Panc1 (cell line): Measurements from ENCODE around the gene ABHD16B. TPM values are rescaled to one million over a fixed set of nuclear protein-coding genes. Genes with fewer than 3 reads are reported as not detected.

Source experiments
- ATAC-seq: fragments of 200-7000 bp; cut with Tn5 transposase; 2 replicates; pipeline ENCODE4 v1.9.1; 2020; ENCODE audit warnings: mild to moderate bottlenecking, moderate library complexity
- BruUV-seq: library from RNA; stranded (reverse); fragments of 400-500 nt; replicated peaks from 2 replicates; lab custom pipeline; 2021; lab: Mats Ljungman, UMichigan
- CTCF ChIA-PET: fragments of 300-600 bp; sonication (Branson Sonifier 250); formaldehyde crosslinking; loops from one replicate; lab custom pipeline; 2022; ENCODE audit warnings: antibody characterized with exemption; lab: Charles Lee
- POLR2A ChIA-PET: fragments of 300-600 bp; sonication (Branson Sonifier 250); formaldehyde crosslinking; loops from one replicate; lab custom pipeline; 2022; ENCODE audit warnings: antibody characterized with exemption; lab: Charles Lee
- DNase-seq: peaks from one replicate; pipeline ENCODE4 v3.0.0-alpha.2; 2010; ENCODE audit warnings: low read depth, low spot score
- H3K27ac ChIP-seq: 2 replicates; pipeline ENCODE4 v1.5.1; 2011; ENCODE audit warnings: mild to moderate bottlenecking, low read length, inconsistent platforms
- H3K27me3 ChIP-seq: fragments of 200-500 bp; sonication (Bioruptor generic); 2 replicates; pipeline ENCODE4 v1.6.0; 2014; ENCODE audit warnings: low read length, inconsistent platforms; ENCODE audit not compliant: control insufficient read depth, insufficient read depth
- H3K36me3 ChIP-seq: fragments of 200-500 bp; sonication (Bioruptor generic); 2 replicates; pipeline ENCODE4 v1.5.1; 2014; ENCODE audit warnings: inconsistent platforms, mild to moderate bottlenecking, low read length, moderate library complexity; ENCODE audit not compliant: control insufficient read depth, insufficient read depth
- H3K4me1 ChIP-seq: 2 replicates; pipeline ENCODE4 v1.5.1; 2011; ENCODE audit warnings: inconsistent platforms, mild to moderate bottlenecking, low read length, moderate library complexity; ENCODE audit not compliant: control insufficient read depth, insufficient read depth
- H3K4me3 ChIP-seq, 2 experiments: 2 replicates each; pipeline ENCODE4 v1.5.1; 2011 to 2012; ENCODE audit warnings: low read depth in 2 of 2, low read length in 2 of 2, mild to moderate bottlenecking in 2 of 2, inconsistent platforms in 1 of 2, moderate library complexity in 1 of 2
- H3K9me3 ChIP-seq: fragments of 200-500 bp; sonication (Bioruptor generic); 2 replicates; pipeline ENCODE4 v1.5.1; 2014; ENCODE audit warnings: low read depth, mild to moderate bottlenecking, inconsistent platforms, low read length, moderate library complexity; ENCODE audit not compliant: control insufficient read depth, insufficient read depth
- POLR2AphosphoS5 ChIP-seq: IDR thresholded peaks from 2 replicates; pipeline ENCODE4 v1.6.1; 2012; ENCODE audit warnings: mild to moderate bottlenecking, low read depth, low read length, moderate library complexity
- SIN3A ChIP-seq: IDR thresholded peaks from 2 replicates; pipeline ENCODE4 v1.6.1; 2012; ENCODE audit warnings: low read depth, mild to moderate bottlenecking, low read length, moderate library complexity, borderline replicate concordance; ENCODE audit not compliant: insufficient read depth
- TCF7L2 ChIP-seq: IDR thresholded peaks from 2 replicates; pipeline ENCODE4 v1.6.1; 2011; ENCODE audit warnings: mild to moderate bottlenecking, low read depth, low read length, inconsistent platforms
- in situ Hi-C: cut with HindIII; loops from 2 replicates; pipeline ENCODE4 v1.10.0; 2016; ENCODE audit warnings: low sequenced_read_pairs, low pct_unique_long_range_greater_than_20kb
- intact Hi-C: fragments of 100-400 bp; cut with micrococcal nuclease; formaldehyde crosslinking; loops from one replicate; pipeline ENCODE4 v1.10.0; 2022; ENCODE audit not compliant: unreplicated experiment
- total RNA-seq: library from RNA; stranded (reverse); gene quantifications from one replicate; pipeline ENCODE4 v1.2.1, GENCODE V29; 2021; ENCODE audit not compliant: unreplicated experiment
- TF ChIP-seq, protein P1 (sequence below): fragments of 450-650 bp; IDR thresholded peaks from 2 replicates; pipeline ENCODE4 v1.5.1; 2017; ENCODE audit warnings: mild to moderate bottlenecking
- TF ChIP-seq, protein P2 (sequence below), 2 experiments: IDR thresholded peaks; 2 replicates each; pipeline ENCODE4 v1.6.1; 2011 to 2012; ENCODE audit warnings: low read depth in 2 of 2, control low read depth in 1 of 2, low read length in 1 of 2, mild to moderate bottlenecking in 1 of 2, moderate library complexity in 1 of 2; ENCODE audit not compliant: insufficient read depth in 1 of 2

The ABHD16B gene
- total RNA-seq, 1 experiment from 2014 or later, result not detected

DNA sequence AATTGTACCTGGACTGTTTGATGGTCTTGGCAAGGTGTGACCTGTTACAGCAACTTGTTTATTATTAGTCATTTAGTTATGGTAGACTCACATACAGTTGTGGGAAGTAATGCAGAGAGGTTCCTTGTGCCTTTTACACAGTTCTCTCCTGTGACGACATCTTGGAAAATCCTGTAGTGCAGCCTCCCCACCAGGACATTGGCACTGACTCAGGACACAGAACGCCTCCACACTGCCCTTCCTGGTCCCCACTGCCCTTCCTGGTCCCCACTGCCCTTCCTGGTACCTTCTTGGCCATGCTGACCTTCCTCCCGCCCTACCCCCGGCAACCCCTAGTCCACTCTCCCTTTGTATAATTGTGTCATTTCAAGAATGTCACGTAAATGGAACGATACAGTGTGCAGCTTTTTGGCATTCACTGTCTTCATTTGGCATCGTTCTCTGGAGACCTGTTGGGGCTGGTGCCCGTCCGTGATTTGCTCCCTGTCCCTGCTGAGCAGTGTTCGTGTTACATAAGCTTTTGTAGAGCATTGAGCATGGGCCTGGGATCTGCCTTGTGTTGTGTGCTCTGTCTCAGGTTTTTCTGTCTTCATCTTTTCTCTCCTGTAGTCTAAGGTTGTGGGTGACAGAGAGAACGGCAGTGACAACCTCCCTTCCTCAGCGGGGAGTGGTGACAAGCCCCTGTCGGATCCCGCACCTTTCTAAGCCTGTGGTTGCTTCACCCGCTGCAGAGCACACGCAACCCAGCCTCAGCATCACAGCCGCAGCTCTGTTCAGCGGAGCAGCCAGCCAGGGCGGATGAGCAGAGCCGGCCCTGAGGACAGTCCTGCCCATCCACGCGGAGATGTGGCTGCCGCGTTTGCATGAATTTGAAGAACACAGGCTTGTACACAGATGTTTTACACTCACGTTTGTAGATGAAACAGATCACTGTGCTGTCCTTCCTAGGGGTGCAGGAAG, 28.2 kb downstream of the ABHD16B start:
- Histone ChIP-seq H3K27me3 (no peaks in the 10 kb centered on the region), H3K27ac (no peak overlapping the region), H3K4me3 (no peak overlapping the region), H3K36me3 (peaks cover 11% of the 10 kb centered on the region), H3K4me1 (peaks cover 6% of the 10 kb centered on the region; the same call in 1 of the 2 replicates), H3K9me3 (no peaks in the 10 kb centered on the region)
- intact Hi-C loops, result no loop called here
- in situ Hi-C loops, result no loop called here
- TF ChIP-seq SIN3A, result no peak
- no peak for TF ChIP-seq POLR2AphosphoS5
- TF ChIP-seq, protein P1, sequence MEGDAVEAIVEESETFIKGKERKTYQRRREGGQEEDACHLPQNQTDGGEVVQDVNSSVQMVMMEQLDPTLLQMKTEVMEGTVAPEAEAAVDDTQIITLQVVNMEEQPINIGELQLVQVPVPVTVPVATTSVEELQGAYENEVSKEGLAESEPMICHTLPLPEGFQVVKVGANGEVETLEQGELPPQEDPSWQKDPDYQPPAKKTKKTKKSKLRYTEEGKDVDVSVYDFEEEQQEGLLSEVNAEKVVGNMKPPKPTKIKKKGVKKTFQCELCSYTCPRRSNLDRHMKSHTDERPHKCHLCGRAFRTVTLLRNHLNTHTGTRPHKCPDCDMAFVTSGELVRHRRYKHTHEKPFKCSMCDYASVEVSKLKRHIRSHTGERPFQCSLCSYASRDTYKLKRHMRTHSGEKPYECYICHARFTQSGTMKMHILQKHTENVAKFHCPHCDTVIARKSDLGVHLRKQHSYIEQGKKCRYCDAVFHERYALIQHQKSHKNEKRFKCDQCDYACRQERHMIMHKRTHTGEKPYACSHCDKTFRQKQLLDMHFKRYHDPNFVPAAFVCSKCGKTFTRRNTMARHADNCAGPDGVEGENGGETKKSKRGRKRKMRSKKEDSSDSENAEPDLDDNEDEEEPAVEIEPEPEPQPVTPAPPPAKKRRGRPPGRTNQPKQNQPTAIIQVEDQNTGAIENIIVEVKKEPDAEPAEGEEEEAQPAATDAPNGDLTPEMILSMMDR, result no peak
- no peak for TF ChIP-seq TCF7L2
- TF ChIP-seq, protein P2, sequence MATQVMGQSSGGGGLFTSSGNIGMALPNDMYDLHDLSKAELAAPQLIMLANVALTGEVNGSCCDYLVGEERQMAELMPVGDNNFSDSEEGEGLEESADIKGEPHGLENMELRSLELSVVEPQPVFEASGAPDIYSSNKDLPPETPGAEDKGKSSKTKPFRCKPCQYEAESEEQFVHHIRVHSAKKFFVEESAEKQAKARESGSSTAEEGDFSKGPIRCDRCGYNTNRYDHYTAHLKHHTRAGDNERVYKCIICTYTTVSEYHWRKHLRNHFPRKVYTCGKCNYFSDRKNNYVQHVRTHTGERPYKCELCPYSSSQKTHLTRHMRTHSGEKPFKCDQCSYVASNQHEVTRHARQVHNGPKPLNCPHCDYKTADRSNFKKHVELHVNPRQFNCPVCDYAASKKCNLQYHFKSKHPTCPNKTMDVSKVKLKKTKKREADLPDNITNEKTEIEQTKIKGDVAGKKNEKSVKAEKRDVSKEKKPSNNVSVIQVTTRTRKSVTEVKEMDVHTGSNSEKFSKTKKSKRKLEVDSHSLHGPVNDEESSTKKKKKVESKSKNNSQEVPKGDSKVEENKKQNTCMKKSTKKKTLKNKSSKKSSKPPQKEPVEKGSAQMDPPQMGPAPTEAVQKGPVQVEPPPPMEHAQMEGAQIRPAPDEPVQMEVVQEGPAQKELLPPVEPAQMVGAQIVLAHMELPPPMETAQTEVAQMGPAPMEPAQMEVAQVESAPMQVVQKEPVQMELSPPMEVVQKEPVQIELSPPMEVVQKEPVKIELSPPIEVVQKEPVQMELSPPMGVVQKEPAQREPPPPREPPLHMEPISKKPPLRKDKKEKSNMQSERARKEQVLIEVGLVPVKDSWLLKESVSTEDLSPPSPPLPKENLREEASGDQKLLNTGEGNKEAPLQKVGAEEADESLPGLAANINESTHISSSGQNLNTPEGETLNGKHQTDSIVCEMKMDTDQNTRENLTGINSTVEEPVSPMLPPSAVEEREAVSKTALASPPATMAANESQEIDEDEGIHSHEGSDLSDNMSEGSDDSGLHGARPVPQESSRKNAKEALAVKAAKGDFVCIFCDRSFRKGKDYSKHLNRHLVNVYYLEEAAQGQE (IDR thresholded peaks at IDR 0.05; ENCODE audit: insufficient read depth in 1 of 2, low read depth in 2 of 2, low read length in 1 of 2), result no peak
- no TSS peak for BruUV-seq
- POLR2A ChIA-PET, result no interaction called here
- DNase-seq, result no peak
- CTCF ChIA-PET, result interaction anchor here (0.6 kb wide), 1 partner anchor 69 kb away, joined by 3 read pairs; no protein-coding TSS in a partner anchor
- no peak for ATAC-seq

DNA sequence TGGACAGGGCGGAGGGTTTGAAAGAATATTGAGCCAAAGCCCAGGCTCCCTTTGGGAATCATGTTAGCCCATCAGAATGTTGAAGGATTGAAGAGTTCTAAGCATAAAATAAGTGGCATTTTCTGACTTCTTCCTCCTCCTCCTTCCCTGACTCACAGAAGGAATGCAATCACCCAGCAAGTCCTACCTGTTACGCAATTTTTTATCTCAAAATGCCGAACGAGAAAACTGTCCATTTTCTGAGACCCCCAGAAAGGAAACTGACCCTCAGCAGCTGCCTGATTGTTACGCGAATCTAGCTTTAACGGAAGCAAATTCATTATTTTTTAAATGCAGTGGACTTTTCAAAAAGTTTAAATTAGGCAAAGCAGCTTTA, 28.9 kb downstream of the ABHD16B start:
- ChIA-PET CTCF (interaction anchor here (0.6 kb wide), 1 partner anchor 70 kb away, joined by 3 read pairs; no protein-coding TSS in a partner anchor), POLR2A (no interaction called here)
- no peak for DNase-seq
- no peaks in the 10 kb centered on the region for H3K9me3 ChIP-seq
- no peak overlapping the region for H3K4me3 ChIP-seq
- H3K36me3 ChIP-seq, result peaks cover 11% of the 10 kb centered on the region
- no peak overlapping the region for H3K27ac ChIP-seq
- in situ Hi-C loops, result no loop called here
- no peak for ATAC-seq
- no TSS peak for BruUV-seq
- TF ChIP-seq TCF7L2 (no peak), SIN3A (no peak), POLR2AphosphoS5 (no peak)
- TF ChIP-seq, protein P2 (IDR thresholded peaks at IDR 0.05; ENCODE audit: insufficient read depth in 1 of 2, low read depth in 2 of 2, low read length in 1 of 2), result no peak
- TF ChIP-seq, protein P1, result no peak
- no peaks in the 10 kb centered on the region for H3K27me3 ChIP-seq
- intact Hi-C loops, result no loop called here
- H3K4me1 ChIP-seq, result peaks cover 6% of the 10 kb centered on the region; the same call in 1 of the 2 replicates
